ENCODE results near the gene EDA2R.

Gene EDA2R, protein sequence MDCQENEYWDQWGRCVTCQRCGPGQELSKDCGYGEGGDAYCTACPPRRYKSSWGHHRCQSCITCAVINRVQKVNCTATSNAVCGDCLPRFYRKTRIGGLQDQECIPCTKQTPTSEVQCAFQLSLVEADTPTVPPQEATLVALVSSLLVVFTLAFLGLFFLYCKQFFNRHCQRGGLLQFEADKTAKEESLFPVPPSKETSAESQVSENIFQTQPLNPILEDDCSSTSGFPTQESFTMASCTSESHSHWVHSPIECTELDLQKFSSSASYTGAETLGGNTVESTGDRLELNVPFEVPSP

GRCh38 chrX:66638591-66639500 is at the start of gene EDA2R:
TSS of gene EDA2R (minus strand) at chrX:66639078. CDS start at chrX:66616020, 23,058 bp downstream.
- no peaks in the 10 kb centered on the region for H3K27me3 ChIP-seq (ENCODE audit: control insufficient read depth in 1 of 2, insufficient read depth in 2 of 2, low read length in 2 of 2)
- H3K36me3 ChIP-seq (ENCODE audit: insufficient read depth, low read length), result no peaks in the 10 kb centered on the region
- no peaks in the 10 kb centered on the region for H3K4me1 ChIP-seq (ENCODE audit: insufficient read depth, low read length)
- H3K9me3 ChIP-seq (ENCODE audit: low read length), result no peaks in the 10 kb centered on the region
- peak within 1 kb of the TSS; percentile 25 to 54 for H3K4me3 ChIP-seq (ENCODE audit: low read depth in 1 of 2, low read length in 2 of 2)
- no peak within 1 kb of the TSS for H3K9ac ChIP-seq (ENCODE audit: low read length)
- peak within 1 kb of the TSS; percentile 49 for H3K27ac ChIP-seq (ENCODE audit: low read depth, low read length)

- no peak overlapping the region for H3K9ac ChIP-seq (ENCODE audit: low read length)
- no peaks in the 10 kb centered on the region for H3K36me3 ChIP-seq (ENCODE audit: insufficient read depth, low read length)
- H3K9me3 ChIP-seq (ENCODE audit: low read length), result no peaks in the 10 kb centered on the region
- H3K27ac ChIP-seq (ENCODE audit: low read depth, low read length), result no peak overlapping the region
- H3K4me1 ChIP-seq (ENCODE audit: insufficient read depth, low read length), result no peaks in the 10 kb centered on the region
- no peak overlapping the region for H3K4me3 ChIP-seq (ENCODE audit: low read depth in 1 of 2, low read length in 2 of 2)
- no peaks in the 10 kb centered on the region for H3K27me3 ChIP-seq (ENCODE audit: control insufficient read depth in 1 of 2, insufficient read depth in 2 of 2, low read length in 2 of 2)
These were observed 45.3 kb upstream of the EDA2R start for GRCh38 chrX:66684196-66684595.

DNA sequence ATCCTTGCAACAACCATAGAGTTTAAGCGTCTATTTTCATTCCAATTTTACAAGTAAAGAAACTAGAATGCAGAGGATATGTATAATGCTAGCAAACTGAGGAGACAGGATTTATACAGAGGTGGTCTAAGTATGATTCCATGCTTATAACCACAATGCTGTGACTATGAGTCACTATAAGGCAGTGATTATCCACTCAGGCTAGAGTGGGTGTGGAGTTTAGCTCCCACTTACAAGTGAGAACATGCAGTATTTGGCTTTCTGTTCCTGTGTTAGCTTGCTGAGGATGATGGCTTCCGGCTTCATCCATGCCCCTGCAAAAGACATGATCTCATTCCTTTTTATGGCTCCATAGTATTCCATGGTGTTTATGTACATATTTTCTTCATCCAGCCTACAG is 41.6 kb upstream of the EDA2R start:
- H3K27ac ChIP-seq (ENCODE audit: low read depth, low read length), result no peak overlapping the region

DNA sequence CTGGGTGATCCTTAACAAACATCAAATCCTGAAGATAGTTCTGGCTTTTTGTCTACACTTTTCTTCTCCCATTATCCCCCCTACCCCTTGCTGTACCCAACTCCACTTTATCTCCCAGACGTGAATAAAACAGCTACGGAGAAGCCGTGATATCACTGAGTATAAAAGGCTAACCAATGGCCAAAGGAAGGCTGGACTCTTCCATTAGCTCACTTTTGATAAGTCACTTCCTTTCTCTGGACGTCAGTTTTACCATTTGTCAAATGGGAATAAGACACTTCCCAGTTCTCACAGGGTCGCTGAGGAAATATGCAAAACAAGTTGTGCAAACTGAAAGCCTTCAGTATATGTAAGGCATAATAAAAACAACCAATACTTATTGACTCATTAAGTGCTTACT is 38.6 kb upstream of the EDA2R start:
- no peaks in the 10 kb centered on the region for H3K4me1 ChIP-seq (ENCODE audit: insufficient read depth, low read length)
- no peaks in the 10 kb centered on the region for H3K36me3 ChIP-seq (ENCODE audit: insufficient read depth, low read length)
- H3K4me3 ChIP-seq (ENCODE audit: low read depth in 1 of 2, low read length in 2 of 2), result no peak overlapping the region
- H3K27me3 ChIP-seq (ENCODE audit: control insufficient read depth in 1 of 2, insufficient read depth in 2 of 2, low read length in 2 of 2), result no peaks in the 10 kb centered on the region
- no peaks in the 10 kb centered on the region for H3K9me3 ChIP-seq (ENCODE audit: low read length)
- H3K27ac ChIP-seq (ENCODE audit: low read depth, low read length), result no peak overlapping the region
- no peak overlapping the region for H3K9ac ChIP-seq (ENCODE audit: low read length)

More for the DNA sequence above, 41.6 kb upstream of the EDA2R start:
- Histone ChIP-seq H3K9me3 (ENCODE audit: low read length) (no peaks in the 10 kb centered on the region), H3K27me3 (ENCODE audit: control insufficient read depth in 1 of 2, insufficient read depth in 2 of 2, low read length in 2 of 2) (no peaks in the 10 kb centered on the region), H3K9ac (ENCODE audit: low read length) (no peak overlapping the region), H3K36me3 (ENCODE audit: insufficient read depth, low read length) (no peaks in the 10 kb centered on the region), H3K4me3 (ENCODE audit: low read depth in 1 of 2, low read length in 2 of 2) (no peak overlapping the region), H3K4me1 (ENCODE audit: insufficient read depth, low read length) (no peaks in the 10 kb centered on the region)

DNA sequence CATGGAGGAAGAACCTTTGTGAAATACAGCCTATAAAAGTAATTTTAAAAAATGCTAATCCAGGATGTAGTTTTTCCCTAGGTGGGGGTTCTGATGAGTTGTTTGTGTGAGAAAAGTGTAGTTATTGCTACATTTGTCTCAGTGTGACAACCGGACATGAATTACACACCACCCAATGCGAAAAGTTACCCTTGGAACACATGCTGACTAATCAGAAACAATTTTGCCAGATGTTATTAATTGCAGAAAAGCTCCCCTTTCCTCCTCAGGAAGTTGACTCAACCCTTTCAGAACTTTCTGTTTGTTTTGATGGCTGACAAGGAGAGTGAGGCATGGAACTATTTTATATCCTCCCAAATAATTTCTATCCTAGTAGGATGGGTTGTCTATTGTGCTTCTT is 38.1 kb upstream of the EDA2R start:
- Histone ChIP-seq H3K4me1 (ENCODE audit: insufficient read depth, low read length) (no peaks in the 10 kb centered on the region), H3K27me3 (ENCODE audit: control insufficient read depth in 1 of 2, insufficient read depth in 2 of 2, low read length in 2 of 2) (no peaks in the 10 kb centered on the region), H3K36me3 (ENCODE audit: insufficient read depth, low read length) (no peaks in the 10 kb centered on the region), H3K9ac (ENCODE audit: low read length) (no peak overlapping the region), H3K4me3 (ENCODE audit: low read depth in 1 of 2, low read length in 2 of 2) (no peak overlapping the region), H3K27ac (ENCODE audit: low read depth, low read length) (no peak overlapping the region), H3K9me3 (ENCODE audit: low read length) (no peaks in the 10 kb centered on the region)

DNA sequence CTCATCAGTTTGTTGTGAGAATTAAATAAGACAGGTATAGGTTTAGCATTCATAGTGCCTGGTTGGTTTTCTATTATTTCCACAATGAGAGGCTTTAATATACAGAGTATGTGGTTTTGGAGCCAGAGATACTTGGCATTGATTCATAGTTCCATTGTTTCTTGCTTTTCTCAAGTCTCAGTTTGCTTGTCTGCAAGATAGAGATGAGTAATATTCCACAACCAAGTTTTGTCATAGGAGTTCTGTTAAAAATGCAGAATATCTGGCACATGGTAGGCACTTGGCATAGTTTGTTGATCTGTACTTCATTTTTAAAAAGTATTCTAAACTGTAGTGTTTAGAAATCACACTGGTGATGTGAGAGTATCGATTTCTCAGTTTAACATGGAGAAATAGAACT is 37.5 kb upstream of the EDA2R start:
- no peaks in the 10 kb centered on the region for H3K4me1 ChIP-seq (ENCODE audit: insufficient read depth, low read length)
- no peaks in the 10 kb centered on the region for H3K9me3 ChIP-seq (ENCODE audit: low read length)
- no peak overlapping the region for H3K27ac ChIP-seq (ENCODE audit: low read depth, low read length)
- H3K4me3 ChIP-seq (ENCODE audit: low read depth in 1 of 2, low read length in 2 of 2), result no peak overlapping the region
- H3K27me3 ChIP-seq (ENCODE audit: control insufficient read depth in 1 of 2, insufficient read depth in 2 of 2, low read length in 2 of 2), result no peaks in the 10 kb centered on the region
- no peaks in the 10 kb centered on the region for H3K36me3 ChIP-seq (ENCODE audit: insufficient read depth, low read length)
- H3K9ac ChIP-seq (ENCODE audit: low read length), result no peak overlapping the region

DNA sequence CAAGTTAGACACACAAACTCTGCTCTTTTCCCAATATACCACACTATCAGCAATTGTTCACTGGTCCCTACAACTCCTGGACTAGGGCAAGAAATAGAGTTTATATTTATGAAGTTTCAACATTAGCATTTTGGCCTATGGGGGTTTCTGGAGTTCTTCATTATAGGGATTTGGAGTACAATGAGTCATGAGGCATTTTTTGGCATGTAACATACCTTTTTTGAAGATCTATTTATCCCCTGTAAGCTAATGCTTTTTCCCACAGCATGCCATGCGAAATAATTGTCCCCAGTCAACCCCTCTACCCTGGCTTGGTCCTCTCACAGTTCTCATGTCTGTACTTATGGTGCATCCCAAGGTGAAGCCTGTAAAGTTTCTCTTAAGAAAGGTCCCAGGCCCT is 36.7 kb upstream of the EDA2R start:
- no peaks in the 10 kb centered on the region for H3K36me3 ChIP-seq (ENCODE audit: insufficient read depth, low read length)
- H3K4me1 ChIP-seq (ENCODE audit: insufficient read depth, low read length), result no peaks in the 10 kb centered on the region
- no peak overlapping the region for H3K4me3 ChIP-seq (ENCODE audit: low read depth in 1 of 2, low read length in 2 of 2)

DNA sequence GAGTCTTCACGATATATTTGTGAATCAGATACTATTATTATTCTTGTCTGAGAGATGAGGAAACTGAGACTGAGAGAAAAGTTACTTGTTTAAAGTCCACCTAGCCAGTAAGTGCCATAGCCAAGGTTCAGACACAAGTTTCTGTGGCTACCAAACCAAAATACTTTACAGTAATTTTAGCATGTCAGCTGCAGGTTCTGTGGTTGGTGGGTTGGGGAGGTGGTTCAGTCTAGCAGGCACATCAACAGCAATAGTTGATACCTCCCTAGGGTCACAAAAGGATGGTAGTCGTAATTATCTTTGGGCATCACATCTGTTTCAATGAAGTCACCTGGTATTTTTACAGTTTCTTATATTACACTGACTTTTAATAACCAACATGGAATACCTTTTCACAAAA is 35.6 kb upstream of the EDA2R start:
- no peak overlapping the region for H3K4me3 ChIP-seq (ENCODE audit: low read depth in 1 of 2, low read length in 2 of 2)
- no peak overlapping the region for H3K27ac ChIP-seq (ENCODE audit: low read depth, low read length)
- no peaks in the 10 kb centered on the region for H3K27me3 ChIP-seq (ENCODE audit: control insufficient read depth in 1 of 2, insufficient read depth in 2 of 2, low read length in 2 of 2)
- H3K36me3 ChIP-seq (ENCODE audit: insufficient read depth, low read length), result no peaks in the 10 kb centered on the region
- no peak overlapping the region for H3K9ac ChIP-seq (ENCODE audit: low read length)
- H3K4me1 ChIP-seq (ENCODE audit: insufficient read depth, low read length), result no peaks in the 10 kb centered on the region
- no peaks in the 10 kb centered on the region for H3K9me3 ChIP-seq (ENCODE audit: low read length)

More for the DNA sequence above, 36.7 kb upstream of the EDA2R start:
- Histone ChIP-seq H3K9ac (ENCODE audit: low read length) (no peak overlapping the region), H3K27ac (ENCODE audit: low read depth, low read length) (no peak overlapping the region), H3K27me3 (ENCODE audit: control insufficient read depth in 1 of 2, insufficient read depth in 2 of 2, low read length in 2 of 2) (no peaks in the 10 kb centered on the region), H3K9me3 (ENCODE audit: low read length) (no peaks in the 10 kb centered on the region)

- Histone ChIP-seq H3K36me3 (ENCODE audit: insufficient read depth, low read length) (no peaks in the 10 kb centered on the region), H3K9ac (ENCODE audit: low read length) (no peak overlapping the region), H3K9me3 (ENCODE audit: low read length) (no peaks in the 10 kb centered on the region), H3K4me3 (ENCODE audit: low read depth in 1 of 2, low read length in 2 of 2) (no peak overlapping the region), H3K4me1 (ENCODE audit: insufficient read depth, low read length) (no peaks in the 10 kb centered on the region), H3K27me3 (ENCODE audit: control insufficient read depth in 1 of 2, insufficient read depth in 2 of 2, low read length in 2 of 2) (no peaks in the 10 kb centered on the region), H3K27ac (ENCODE audit: low read depth, low read length) (no peak overlapping the region)
These were observed 33.2 kb upstream of the EDA2R start for GRCh38 chrX:66672106-66672505.

DNA sequence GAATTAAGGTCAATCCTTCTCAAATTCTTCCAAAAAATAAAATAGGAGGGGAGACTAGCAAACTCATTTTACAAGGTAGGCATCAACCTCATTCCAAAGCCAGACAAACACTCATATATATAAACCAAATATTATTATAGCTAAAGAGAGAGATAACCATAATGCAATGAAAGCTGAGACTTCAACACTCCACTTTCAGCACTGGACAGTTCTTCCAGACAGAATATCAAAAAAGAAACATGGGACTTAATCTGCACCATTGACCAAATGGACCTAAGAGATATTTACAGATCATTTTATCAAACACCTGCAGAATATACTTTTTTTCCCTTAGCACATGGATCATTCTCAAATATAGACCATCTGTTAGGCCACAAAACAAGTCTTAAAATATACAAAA is 15.5 kb upstream of the EDA2R start:
- Histone ChIP-seq H3K27me3 (ENCODE audit: control insufficient read depth in 1 of 2, insufficient read depth in 2 of 2, low read length in 2 of 2) (peaks cover 0 to 8% of the 10 kb centered on the region in 2 donors), H3K36me3 (ENCODE audit: insufficient read depth, low read length) (no peaks in the 10 kb centered on the region), H3K9me3 (ENCODE audit: low read length) (no peaks in the 10 kb centered on the region), H3K4me1 (ENCODE audit: insufficient read depth, low read length) (no peaks in the 10 kb centered on the region), H3K27ac (ENCODE audit: low read depth, low read length) (no peak overlapping the region), H3K9ac (ENCODE audit: low read length) (no peak overlapping the region), H3K4me3 (ENCODE audit: low read depth in 1 of 2, low read length in 2 of 2) (no peak overlapping the region)

DNA sequence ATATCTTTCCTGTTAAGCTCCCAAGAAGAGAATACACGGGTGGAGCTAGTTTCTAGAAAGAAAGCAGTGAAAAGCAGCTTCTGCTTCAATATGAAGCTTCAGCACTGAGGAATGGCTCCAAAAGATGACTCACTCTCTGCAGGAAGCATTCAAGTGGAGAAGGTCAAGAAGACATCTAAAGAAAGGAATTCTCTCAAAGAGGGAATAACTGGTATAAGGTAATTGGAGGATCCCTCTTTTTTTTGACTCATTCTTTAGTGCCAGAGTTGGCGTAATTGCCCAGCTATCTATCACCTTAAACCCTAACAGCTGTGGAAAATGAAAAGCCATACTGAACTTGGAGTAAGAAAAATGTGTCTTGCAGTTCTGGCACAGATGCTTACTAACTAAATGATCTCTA is 3.5 kb downstream of the EDA2R start:
- H3K9ac ChIP-seq (ENCODE audit: low read length), result no peak overlapping the region
- H3K4me1 ChIP-seq (ENCODE audit: insufficient read depth, low read length), result no peaks in the 10 kb centered on the region
- no peak overlapping the region for H3K27ac ChIP-seq (ENCODE audit: low read depth, low read length)
- H3K9me3 ChIP-seq (ENCODE audit: low read length), result no peaks in the 10 kb centered on the region
- no peaks in the 10 kb centered on the region for H3K27me3 ChIP-seq (ENCODE audit: control insufficient read depth in 1 of 2, insufficient read depth in 2 of 2, low read length in 2 of 2)
- no peak overlapping the region for H3K4me3 ChIP-seq (ENCODE audit: low read depth in 1 of 2, low read length in 2 of 2)
- H3K36me3 ChIP-seq (ENCODE audit: insufficient read depth, low read length), result no peaks in the 10 kb centered on the region

Measured in muscle layer of colon (tissue), 2 donors.